GM19023 (cell line): ENCODE data around the gene CRABP2.

ENCODE experiments used
- ATAC-seq: cut with Tn5 transposase; IDR thresholded peaks from one replicate; pipeline ENCODE4 v1.9.1; 2021; ENCODE audit warnings: mild to moderate bottlenecking, moderate library complexity; ENCODE audit not compliant: unreplicated experiment

Gene CRABP2

DNA sequence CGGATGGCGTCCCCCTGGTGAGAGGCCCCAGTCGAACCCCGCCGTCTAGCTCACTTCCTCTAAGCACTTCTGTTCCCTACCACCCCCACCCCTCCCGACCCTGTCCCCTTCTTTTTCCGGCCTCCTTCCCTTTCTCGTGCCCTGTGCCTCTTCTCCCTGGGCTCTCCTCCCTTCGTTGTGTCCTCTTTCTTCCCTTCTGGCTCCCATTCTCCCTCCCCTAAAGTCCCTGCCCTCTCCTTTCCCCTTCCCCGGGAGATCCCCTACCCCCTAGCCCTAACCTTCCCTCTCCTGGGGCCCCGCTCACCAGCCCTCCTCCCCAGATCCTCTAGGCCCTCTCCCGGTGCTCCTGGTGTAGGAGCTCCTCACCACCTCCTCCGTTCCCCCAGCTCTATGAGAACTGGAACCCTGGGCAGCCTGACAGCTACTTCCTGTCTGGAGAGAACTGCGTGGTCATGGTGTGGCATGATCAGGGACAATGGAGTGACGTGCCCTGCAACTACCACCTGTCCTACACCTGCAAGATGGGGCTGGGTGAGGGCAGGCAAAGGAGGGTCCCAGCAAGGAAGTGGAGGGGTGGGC lies 47.6 kb downstream of the CRABP2 start:
- no peak for ATAC-seq

DNA sequence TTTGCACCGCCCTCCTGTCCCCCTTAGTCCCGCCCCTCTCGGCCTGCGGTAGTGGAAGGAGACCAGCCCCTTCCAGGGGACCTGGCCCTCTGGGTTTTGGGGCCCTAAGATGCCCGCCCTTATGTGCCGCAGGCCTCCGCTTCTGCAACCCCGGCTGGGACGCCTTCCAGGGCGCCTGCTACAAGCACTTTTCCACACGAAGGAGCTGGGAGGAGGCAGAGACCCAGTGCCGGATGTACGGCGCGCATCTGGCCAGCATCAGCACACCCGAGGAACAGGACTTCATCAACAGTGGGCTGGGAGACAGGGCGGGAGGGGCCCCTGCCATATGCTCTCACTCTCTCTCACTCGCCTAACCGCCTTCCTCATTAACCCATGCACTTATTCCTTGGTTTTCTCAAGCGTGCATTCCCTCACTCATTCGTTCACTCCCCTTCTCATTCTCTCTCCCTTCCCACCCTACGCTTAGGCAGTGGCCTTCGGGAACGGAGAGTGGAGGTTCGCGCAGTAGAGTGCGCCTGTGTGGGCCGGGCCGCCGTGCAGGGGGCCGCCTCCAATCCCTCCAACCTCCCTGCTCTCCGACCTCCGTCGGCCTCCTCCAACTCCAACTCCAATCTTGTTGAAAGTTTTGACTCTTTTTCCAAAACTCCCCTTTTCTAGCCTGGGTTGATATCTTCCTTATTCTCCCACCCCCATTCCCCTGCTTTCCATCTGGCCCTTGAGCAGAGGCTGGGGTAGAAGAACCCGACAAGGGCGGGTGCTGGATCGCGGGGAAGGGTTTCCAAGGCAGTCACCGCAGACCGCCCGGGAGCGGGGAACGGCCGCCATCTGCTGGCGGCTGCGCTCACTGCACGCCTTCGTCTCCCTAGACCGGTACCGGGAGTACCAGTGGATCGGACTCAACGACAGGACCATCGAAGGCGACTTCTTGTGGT lies 48.3 kb downstream of the CRABP2 start:
- ATAC-seq: no peak

DNA sequence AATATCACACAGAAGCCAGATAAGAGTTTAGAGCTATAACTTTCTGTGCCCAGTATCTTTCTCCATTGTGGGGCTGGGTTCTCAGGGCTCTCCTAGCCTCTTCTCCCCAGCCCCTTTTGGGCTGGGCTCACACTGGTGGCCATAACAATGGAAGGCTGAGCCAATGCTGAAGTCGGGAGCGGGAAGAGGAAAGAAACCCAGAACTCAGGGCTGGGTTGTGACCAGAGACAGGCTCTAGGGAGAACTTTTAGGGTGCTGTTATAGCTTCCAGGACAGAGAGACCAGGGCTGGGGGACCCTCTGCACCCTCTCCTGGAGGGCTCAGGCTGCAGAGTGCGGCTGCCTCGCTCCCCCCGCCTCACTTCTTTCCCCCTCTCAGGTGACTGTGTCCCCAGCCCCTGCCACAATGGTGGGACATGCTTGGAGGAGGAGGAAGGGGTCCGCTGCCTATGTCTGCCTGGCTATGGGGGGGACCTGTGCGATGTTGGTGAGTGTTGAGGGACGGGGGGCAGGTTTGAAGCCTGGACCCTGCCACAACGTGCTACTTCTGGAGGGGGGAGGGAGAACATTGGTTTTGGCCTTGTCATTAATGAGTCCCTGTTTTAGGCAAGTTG lies 49.4 kb downstream of the CRABP2 start:
- ATAC-seq: no peak

DNA sequence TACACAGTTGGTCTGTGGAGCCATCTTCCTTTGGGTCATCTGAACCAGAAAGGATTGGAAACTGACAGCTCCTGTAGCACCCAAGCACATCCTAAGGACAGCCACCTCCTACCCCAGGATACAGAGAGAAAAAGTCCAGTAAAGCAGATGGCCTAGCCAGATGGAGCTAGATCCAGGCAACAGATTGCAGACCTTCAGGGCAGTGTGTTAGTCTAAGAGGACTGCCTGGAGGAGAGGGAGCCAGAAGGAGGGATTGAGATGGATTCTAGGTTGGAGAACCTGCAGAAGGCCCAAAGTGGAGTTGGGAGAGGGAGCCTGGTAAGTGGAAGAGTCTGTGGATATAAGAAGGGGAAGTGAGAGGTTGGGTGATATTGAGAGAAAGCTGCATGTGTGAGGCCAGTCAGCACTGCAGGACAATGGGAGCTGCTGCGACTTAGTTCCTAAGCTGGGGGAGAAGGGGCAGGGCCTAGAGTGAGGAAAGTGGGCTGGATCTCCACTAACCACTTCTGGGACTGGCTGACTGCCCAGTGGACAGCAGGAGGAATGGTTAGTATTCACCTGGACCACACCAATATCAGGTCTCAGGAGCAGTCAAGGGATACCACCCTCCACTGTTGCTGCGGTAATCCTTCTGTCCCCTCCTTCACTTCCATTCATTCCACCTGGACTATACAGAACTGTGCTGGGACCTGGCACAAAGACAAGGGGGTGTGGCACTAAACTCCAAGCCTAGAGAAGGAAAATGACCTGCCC lies 50.1 kb downstream of the CRABP2 start:
- no peak for ATAC-seq

DNA sequence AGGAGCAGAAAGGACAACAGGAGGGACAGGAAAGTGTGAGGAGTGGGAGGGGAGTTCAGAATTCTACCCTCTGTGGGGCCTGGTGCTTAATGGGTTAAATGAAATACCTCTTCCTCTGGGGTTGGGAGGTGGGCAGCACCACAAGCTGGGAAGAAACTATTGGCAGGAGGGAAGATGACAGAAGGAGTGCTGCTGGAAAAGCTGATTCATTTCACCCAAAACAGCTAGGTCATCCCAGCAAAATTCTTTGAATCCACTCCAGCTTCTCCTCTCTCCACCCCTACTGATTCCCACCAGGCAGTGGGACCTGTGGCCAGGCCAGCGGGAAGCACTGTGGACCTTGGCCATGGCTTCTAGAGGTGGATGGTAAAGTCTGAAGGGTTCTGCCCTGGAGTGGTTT lies 50.7 kb downstream of the CRABP2 start:
- no peak for ATAC-seq

DNA sequence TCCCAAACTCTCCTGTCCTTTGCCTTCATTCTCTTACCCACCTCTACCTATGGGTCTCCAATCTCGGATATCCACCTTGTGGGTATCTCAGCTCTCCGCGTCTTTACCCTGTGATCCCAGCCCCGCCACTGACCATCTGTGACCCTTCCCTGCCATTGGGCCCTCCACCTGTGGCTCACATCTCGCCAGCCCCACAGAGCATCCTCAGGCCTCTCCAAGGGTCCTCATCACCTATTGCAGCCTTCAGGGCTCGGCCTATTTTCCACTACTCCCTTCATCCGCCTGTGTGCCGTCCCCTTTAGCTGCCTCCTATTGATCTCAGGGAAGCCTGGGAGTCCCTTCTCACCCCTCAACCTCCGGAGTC lies 52.4 kb downstream of the CRABP2 start:
- ATAC-seq: no peak

DNA sequence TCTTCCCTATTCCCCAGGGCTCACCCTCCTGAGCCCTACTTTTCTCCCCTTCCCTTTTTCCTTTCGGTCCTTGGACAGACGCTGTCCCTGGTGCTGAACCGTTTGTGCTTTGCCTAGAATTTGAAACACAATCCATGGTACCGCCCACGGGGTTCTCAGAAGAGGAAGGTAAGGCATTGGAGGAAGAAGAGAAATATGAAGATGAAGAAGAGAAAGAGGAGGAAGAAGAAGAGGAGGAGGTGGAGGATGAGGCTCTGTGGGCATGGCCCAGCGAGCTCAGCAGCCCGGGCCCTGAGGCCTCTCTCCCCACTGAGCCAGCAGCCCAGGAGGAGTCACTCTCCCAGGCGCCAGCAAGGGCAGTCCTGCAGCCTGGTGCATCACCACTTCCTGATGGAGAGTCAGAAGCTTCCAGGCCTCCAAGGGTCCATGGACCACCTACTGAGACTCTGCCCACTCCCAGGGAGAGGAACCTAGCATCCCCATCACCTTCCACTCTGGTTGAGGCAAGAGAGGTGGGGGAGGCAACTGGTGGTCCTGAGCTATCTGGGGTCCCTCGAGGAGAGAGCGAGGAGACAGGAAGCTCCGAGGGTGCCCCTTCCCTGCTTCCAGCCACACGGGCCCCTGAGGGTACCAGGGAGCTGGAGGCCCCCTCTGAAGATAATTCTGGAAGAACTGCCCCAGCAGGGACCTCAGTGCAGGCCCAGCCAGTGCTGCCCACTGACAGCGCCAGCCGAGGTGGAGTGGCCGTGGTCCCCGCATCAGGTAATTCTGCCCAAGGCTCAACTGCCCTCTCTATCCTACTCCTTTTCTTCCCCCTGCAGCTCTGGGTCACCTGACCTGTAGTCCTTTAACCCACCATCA lies 53.0 kb downstream of the CRABP2 start:
- no peak for ATAC-seq
